T47D (cell line): ENCODE results near the gene GATAD2A.

ENCODE experiments used
- DNase-seq, 2 experiments: peaks; one replicate each; pipeline versions ENCODE4 v3.0.0 to v3.0.0-alpha.2; 2011 to 2012; ENCODE audit warnings: low read depth in 1 of 2, low spot score in 1 of 2
- JUND ChIP-seq: IDR thresholded peaks from 2 replicates; pipeline ENCODE4 v1.6.1; 2012; ENCODE audit warnings: low read depth
- in situ Hi-C: cut with HindIII; loops from 2 replicates; pipeline ENCODE4 v1.10.0; 2016; ENCODE audit warnings: low sequenced_read_pairs, low pct_unique_long_range_greater_than_20kb

Gene GATAD2A

DNA sequence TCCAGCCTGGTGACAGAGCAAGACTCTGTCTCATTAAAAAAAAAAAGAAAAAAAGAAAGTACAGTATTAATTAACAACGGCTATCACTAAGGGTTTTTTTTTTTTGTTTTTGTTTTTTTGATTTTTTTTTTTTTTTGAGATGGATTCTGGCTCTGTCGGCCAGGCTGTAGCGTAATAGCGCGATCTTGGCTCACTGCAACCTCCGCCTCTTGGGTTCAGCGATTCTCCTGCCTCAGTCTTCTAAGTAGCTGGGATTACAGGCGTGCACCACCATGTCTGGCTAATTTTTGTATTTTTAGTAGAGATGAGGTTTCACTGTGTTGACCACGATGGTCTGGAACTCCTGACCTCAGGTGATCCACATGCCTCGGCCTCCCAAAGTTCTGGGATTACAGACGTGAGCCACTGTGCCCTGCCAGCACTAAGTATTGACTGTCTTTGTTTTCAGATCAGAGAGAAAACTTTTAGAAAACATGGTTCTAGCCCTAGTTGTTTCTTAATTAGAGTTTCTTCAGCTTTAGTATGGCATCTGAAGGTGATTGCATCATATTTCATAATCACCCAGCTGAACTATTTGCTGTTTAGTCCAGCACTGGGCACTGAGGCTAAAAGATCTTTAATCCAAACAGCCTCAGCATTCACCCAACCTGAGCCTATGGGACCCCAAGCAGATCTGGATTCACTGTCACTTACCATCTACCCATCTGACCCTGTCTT lies 2.7 kb upstream of the GATAD2A start:
- DNase-seq = no peak
- in situ Hi-C loops = no loop called here
- TF ChIP-seq JUND = no peak

DNA sequence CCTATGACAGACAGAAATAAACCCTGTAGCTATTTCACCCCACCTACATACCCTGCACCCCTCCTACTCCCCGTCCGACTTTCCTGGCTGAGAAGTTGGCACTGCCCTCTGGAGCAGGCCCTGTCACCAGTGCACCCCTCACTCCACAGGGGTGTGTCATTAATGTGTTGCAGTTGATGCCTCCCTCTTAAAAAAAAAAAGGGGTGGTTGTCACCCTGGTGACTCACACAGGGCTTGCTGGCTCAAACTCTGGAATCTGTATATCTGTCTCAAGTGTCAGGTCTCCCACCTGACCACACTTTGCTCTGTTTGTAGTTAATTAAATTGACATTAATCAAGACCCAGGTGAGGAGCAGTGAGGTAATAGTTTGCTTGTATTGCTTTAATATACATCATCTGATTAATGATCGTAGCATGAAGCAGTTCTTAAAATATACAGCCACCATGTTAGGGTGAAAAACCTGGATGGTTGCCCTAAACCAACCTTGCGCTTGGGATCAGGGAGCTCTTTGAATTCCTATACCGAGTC lies 2.0 kb upstream of the GATAD2A start:
- DNase-seq = no peak
- in situ Hi-C loops = no loop called here
- no peak for TF ChIP-seq JUND

DNA sequence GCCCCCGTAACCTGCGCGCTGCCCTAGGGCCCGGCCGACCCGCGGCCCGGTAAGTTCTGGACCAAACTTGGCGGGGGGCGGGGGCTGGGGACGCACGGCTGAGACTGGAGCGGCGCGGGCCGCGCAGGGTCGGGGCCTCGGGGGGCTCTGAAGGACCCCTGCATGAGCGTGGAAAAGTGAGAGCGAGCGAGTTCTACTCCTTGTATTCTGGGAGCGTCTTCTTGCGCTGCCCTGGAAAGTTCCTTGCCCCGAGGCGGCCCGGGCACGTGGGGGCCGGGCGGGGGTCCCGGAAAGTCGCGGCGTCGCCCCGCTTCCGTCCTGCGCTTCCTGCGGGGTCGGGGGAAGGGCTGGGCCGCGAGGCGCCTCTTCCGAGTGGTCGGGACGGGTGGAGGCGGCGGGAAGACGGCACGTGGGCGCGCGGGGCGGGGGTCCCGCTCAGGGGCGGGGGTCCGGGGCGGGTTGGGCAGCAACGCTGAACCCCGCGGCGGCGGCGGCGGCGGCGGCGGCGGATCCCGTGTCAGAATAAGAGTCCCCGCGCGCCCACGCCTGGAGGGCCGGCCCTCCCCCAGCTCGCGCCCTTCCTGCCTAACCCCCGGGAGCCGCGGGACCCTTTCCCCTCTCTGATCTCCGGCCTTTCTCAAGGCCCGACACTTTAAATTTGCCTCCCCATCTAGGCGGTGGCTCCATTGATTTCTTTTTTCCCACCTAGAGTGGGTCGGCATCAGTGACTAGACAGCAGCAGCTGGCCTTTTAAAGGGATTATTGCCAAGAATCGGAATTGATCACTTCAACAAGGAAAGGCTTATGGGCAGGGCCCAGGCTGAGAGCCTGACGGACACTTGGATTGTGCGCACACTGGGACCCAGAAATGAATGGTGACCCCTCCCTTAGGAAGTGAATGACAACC lies 749 bp downstream of the GATAD2A start:
- in situ Hi-C loops = no loop called here
- TF ChIP-seq JUND = no peak
- peak in 1 of 2 experiments; percentile 59 for DNase-seq

DNA sequence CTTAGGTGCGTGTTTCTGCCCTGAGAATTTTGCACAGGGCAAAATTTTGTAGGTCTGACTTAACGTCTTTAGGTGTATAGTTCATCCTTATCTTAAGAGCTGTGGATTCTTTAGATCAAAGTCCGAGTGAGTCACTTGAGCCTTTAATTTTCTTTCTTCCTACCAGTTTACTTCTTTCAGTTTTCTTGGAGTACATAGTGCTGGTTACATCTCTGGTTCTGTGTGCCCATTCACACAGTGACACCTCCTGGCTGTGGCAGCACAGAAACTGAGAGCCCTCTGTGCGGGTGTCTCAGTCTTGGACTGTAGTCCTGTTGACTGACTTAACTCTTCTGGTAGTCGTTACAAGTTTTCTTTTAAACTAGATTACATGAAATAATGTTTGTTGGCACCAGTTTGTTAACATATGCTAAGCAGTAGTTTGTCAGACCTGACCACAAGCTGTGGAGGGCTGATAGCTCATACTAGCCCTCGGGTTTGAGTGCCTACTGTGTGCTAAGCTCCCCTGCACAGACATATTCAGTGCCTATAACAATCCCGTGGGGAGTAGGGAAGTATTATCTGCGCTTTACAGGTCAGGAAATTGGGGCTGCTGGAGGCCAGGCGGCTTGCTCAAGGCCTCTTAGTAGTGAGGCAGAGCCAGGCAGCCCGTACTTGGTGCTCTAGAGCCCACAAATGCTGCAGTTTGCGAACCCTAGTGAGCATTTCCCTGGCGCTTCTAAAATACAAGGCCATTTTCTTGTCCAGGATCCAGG lies 1.6 kb downstream of the GATAD2A start:
- peak; percentile 21 to 71 for DNase-seq
- in situ Hi-C loops = no loop called here
- no peak for TF ChIP-seq JUND

DNA sequence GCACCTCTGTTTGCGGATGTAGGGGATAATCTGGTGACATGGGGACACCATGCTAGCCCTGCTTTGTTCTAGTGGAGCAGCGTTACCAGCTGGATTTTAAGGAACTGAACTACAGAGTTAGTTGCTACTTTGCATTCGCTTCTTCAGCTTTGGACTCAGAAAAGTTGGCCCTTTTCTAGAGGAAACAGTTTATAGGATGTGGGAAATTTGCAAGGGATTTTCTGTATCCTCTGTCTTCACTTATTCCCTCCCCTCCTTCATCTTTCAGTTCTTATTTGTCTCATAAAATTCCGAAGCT lies 2.1 kb downstream of the GATAD2A start:
- in situ Hi-C loops = no loop called here
- DNase-seq = no peak
- TF ChIP-seq JUND = no peak

DNA sequence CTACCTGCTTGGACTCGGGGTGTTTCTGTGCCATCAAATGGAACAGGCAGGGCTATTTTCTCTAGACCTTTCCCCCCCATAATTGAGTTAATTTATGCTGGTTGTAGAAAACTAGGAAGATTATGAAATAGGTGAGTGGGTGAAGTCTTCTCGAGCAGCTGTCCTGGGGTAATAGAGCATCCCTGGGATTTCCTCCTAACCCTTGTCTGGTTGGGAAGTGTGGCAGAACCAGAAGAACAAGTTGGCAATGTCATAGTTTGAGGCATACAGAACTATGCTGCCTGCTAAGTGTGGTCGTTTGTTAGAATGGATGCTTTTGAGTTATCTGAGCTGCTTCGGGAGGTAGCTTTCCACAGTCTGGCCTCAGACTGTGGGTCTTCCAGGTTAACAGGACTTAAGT lies 3.7 kb downstream of the GATAD2A start:
- in situ Hi-C loops = no loop called here
- DNase-seq = peak in 1 of 2 experiments; percentile 81
- TF ChIP-seq JUND = no peak

DNA sequence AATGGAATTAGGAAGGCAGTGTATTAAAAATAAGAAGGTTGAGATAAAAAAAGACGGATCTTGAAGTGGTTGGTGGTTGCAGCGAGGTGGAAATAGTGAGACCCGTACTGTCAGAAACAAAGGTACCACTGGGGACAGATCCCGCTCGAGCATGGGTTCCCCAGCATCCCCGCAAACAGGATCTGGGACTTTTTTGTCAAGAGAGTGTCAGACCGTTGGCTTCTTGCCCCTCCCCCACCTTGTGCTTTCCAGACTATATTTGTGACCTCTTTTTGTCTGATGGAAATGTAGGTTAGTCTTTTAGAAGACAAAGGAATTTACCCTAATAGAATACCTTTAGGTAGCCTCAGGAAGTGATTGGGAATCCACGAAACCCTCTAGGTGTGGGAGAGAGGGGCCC lies 4.2 kb downstream of the GATAD2A start:
- in situ Hi-C loops = no loop called here
- no peak for TF ChIP-seq JUND
- DNase-seq = no peak

DNA sequence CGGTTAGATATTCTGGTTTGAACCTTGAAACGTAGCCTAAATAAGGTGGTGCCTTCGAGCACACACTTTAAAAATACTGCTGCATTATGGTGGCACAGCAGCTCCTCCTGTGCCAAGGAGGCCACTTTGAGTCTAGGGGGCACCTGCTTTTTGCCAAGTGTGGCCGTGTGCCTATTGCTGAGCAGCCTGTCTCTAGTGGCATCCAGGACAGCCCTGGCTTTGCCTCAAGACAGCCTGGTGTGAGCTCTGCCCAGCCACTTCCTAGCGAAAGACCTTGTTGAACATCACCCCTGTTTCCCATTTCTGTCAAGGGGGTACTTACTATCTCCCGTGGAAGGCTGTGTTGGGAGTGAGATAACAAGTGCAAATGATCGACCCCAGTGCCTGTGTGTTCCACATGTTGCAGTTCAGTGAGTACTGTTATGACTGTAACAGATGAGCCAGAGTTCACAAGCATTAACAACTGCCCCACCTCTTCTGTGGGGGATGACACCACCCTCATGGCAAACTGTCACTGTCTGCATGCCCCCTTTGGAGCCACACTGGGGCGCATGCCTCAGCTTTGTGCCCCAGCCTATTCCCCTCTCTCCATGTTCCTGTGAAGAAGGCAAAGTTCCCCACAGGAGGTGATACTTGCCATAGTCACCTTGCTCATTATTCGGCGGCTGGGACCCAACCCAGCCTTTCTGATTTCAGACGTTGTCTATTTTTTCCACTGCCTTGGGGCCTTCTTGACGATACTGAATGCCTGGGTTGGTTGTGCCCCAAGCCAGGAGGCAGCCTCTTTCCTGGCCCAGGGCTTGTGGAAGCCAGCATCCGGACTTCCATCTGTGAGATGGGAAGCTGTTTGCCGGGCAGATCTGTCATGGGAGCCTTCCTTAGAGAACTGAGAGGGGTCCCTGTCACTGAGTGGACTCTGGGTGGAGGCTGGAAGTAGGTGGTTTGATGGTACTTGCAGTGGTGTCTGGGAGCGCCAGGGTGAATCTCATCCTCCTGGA lies 5.4 kb downstream of the GATAD2A start:
- DNase-seq = no peak
- in situ Hi-C loops = no loop called here
- no peak for TF ChIP-seq JUND

DNA sequence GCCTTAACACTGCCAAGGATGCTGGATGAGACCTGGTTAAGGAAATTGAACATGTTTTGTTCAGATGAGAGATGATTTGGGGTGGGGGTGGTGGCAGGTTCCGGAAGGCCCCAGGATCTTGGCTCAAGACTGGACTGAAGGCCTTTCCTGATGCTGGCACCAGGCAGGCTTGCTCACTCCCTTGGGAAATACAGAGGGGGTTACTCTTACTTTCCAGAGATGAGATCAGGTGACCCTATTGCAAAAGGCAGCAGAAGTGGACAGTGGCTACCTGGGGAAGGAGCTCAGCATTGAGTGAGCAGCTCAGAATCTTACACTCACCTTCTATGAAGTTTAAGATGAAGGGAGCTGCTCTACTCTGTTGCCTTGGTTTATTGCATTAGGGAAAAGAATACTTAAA lies 10.8 kb downstream of the GATAD2A start:
- in situ Hi-C loops = no loop called here
- no peak for DNase-seq
- no peak for TF ChIP-seq JUND

DNA sequence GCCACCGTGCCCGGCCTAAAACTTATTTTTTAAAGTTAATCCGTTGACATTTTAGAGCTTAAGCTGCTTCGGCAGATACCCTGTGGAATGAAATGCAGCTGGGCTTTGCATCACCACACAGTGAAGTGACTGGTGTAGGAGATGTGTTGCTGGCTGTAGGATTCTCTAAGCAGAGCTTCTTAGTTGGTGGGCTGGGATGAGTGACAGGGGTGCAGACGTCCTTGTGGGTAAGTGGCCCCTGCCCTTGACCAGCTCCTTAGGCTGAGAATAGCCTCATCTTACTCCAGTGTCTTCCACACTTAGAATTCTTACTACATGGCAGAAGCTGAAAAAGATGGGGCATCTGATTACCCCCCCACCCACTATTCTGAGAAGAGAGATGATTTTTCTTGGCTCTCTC lies 11.6 kb downstream of the GATAD2A start:
- no peak for DNase-seq

DNA sequence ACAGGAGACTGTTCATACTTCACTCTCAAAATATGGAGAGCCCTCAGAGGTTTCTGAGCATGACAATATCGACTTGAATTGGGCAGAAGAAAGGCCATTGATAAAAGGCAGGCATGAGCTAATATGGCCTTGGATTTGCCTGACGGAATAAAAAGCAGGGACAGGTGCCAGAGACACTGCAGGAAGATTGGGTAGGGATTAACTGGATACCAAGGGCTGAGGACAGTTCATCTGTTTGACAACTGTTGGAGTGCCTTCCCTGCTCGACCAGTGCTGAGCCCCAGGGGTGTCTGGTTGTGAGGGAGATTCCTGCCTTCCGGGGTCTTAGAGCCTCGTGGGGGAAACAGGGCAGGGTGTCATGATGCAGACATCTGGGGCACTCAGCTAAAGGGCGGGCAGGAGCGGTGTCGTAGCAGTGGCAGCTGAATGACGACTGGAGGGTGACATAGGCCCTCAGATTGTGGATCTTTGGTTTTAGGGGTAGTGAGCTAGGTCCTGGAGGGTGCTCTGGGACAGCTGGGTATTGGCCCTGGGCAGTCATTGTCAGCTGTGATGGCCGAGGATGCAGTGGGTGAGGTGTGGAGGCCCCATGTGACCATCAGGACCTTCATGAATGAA lies 12.3 kb downstream of the GATAD2A start:
- in situ Hi-C loops = no loop called here

More for the DNA sequence above, 11.6 kb downstream of the GATAD2A start:
- TF ChIP-seq JUND = no peak
- in situ Hi-C loops = no loop called here

More for the DNA sequence above, 12.3 kb downstream of the GATAD2A start:
- no peak for TF ChIP-seq JUND
- no peak for DNase-seq
